Kidney (tissue), 14 donors: Measurements from ENCODE around the gene ARMCX1. TPM values are rescaled to one million over a fixed set of nuclear protein-coding genes. Genes with fewer than 3 reads are reported as not detected.

Experiments
- DNase-seq, 5 donors: peaks; one replicate each; pipeline ENCODE4 v3.0.0-alpha.2; 2013 to 2020
- FAIRE-seq: peaks from 2 replicates; lab custom pipeline; 2012; peaks lifted over from hg19 to GRCh38; lab: Jason Lieb, UNC
- H3K27ac ChIP-seq, 2 donors: one replicate each; pipeline ENCODE4 v1.7.0; 2013; ENCODE audit warnings: low read depth in 2 of 2, low read length in 2 of 2, inconsistent platforms in 1 of 2
- H3K27me3 ChIP-seq: one replicate; pipeline ENCODE4 v1.7.1; 2013; ENCODE audit warnings: low read length, inconsistent platforms; ENCODE audit not compliant: control insufficient read depth, insufficient read depth
- H3K36me3 ChIP-seq, 3 donors: one replicate each; pipeline versions ENCODE4 v1.7.0 to v1.7.1; 2013; ENCODE audit warnings: low read length in 3 of 3, control low read depth in 1 of 3, inconsistent platforms in 1 of 3; ENCODE audit not compliant: insufficient read depth in 3 of 3, control insufficient read depth in 2 of 3
- H3K4me1 ChIP-seq, 3 donors: one replicate each; pipeline versions ENCODE4 v1.7.0 to v1.7.1; 2013; ENCODE audit warnings: low read length in 3 of 3, inconsistent platforms in 1 of 3, low read depth in 1 of 3; ENCODE audit not compliant: control insufficient read depth in 2 of 3, insufficient read depth in 2 of 3
- H3K4me3 ChIP-seq, 3 donors: one replicate each; pipeline versions ENCODE4 v1.7.0 to v1.8.1; 2013; ENCODE audit warnings: low read length in 3 of 3, control low read depth in 1 of 3, inconsistent platforms in 1 of 3
- H3K9ac ChIP-seq, 3 donors: one replicate each; pipeline versions ENCODE4 v1.7.0 to v1.7.1; 2013; ENCODE audit warnings: low read length in 3 of 3, control low read depth in 1 of 3, inconsistent platforms in 1 of 3
- H3K9me3 ChIP-seq, 3 donors: one replicate each; pipeline versions ENCODE4 v1.7.0 to v1.7.1; 2013; ENCODE audit warnings: low read length in 3 of 3, control low read depth in 1 of 3, inconsistent platforms in 1 of 3; ENCODE audit not compliant: control insufficient read depth in 2 of 3, insufficient read depth in 1 of 3
- intact Hi-C: fragments of 100-400 bp; cut with DNase I; formaldehyde crosslinking; loops from one replicate; pipeline ENCODE4 v1.11.1; 2022
- polyA plus RNA-seq: library from polyadenylated mRNA; stranded (reverse); fragments of 350-450 nt; fragmentation: Illumina TruSeq; extraction: RNeasy Lipid Tissue Mini Kit (QIAGEN cat#74804); gene quantifications from one replicate; pipeline ENCODE4 v1.2.3, GENCODE V29; 2014; ENCODE audit warnings: low read depth, low replicate concordance; ENCODE audit not compliant: insufficient read depth
- total RNA-seq: library from RNA; stranded (reverse); fragmentation: NEBNext Ultra II Directional; extraction: Animal tissue kit (Norgen Biotek cat#: 25700); gene quantifications from one replicate; pipeline ENCODE4 v1.2.1, GENCODE V29; 2021
- TF ChIP-seq, protein P1 (sequence below): IDR thresholded peaks from 3 replicates; pipeline ENCODE4 v1.5.1; 2012; ENCODE audit warnings: mild to moderate bottlenecking, moderate library complexity, borderline replicate concordance; ENCODE audit not compliant: insufficient read depth; ENCODE audit errors: extremely low read depth
- donor health status: control.
- donor health status: control.
- donor health status: control.
- donor health status: control.
- donor health status: control.
- donor health status: DM: yes; HTN: yes; CAD: no.
- donor health status: Normal renal cell carcinoma (clear cell type).

The ARMCX1 gene
- total and polyA plus RNA-seq, 2 donors from 2014 or later: 15.6 to 20.3 TPM

- no peak for FAIRE-seq
- Histone ChIP-seq H3K4me1 (no peaks in the 10 kb centered on the region), H3K4me3 (peak overlapping the region; percentile 76 to 89 (median 77)), H3K9ac (peak overlapping the region; percentile 8 to 88 (median 74)), H3K9me3 (no peaks in the 10 kb centered on the region), H3K27ac (peak overlapping the region; percentile 81 to 89), H3K27me3 (no peaks in the 10 kb centered on the region), H3K36me3 (no peaks in the 10 kb centered on the region)
- TF ChIP-seq, protein P1, sequence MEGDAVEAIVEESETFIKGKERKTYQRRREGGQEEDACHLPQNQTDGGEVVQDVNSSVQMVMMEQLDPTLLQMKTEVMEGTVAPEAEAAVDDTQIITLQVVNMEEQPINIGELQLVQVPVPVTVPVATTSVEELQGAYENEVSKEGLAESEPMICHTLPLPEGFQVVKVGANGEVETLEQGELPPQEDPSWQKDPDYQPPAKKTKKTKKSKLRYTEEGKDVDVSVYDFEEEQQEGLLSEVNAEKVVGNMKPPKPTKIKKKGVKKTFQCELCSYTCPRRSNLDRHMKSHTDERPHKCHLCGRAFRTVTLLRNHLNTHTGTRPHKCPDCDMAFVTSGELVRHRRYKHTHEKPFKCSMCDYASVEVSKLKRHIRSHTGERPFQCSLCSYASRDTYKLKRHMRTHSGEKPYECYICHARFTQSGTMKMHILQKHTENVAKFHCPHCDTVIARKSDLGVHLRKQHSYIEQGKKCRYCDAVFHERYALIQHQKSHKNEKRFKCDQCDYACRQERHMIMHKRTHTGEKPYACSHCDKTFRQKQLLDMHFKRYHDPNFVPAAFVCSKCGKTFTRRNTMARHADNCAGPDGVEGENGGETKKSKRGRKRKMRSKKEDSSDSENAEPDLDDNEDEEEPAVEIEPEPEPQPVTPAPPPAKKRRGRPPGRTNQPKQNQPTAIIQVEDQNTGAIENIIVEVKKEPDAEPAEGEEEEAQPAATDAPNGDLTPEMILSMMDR: no peak
- DNase-seq: peak; percentile 68 to 87 (median 79)
- intact Hi-C loops: no loop called here
These were observed 518 bp downstream of the ARMCX1 start for GRCh38 chrX:101550751-101551379.

- Histone ChIP-seq H3K27me3 (no peaks in the 10 kb centered on the region), H3K27ac (no peak overlapping the region), H3K9me3 (no peaks in the 10 kb centered on the region), H3K4me3 (peak overlapping the region; percentile 59 to 89 (median 76)), H3K36me3 (no peaks in the 10 kb centered on the region), H3K9ac (peak overlapping the region in 2 of 3 donors; percentile 69 to 88), H3K4me1 (no peaks in the 10 kb centered on the region)
- intact Hi-C loops: no loop called here
- TF ChIP-seq, protein P1: no peak
- no peak for FAIRE-seq
- DNase-seq: no peak
These were observed 1.0 kb downstream of the ARMCX1 start for GRCh38 chrX:101551380-101551767.

DNA sequence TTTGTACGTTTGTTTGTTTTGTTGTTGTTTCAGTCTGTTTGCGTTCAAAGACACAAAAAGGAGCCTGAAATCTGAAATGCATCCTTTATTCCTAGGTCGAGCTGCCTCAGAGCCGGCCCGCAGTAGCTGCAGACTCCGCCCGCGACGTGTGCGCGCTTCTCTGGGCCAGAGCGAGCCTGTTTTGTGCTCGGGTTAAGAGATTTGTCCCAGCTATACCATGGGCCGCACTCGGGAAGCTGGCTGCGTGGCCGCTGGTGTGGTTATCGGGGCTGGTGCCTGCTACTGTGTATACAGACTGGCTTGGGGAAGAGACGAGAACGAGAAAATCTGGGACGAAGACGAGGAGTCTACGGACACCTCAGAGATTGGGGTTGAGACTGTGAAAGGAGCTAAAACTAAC, 2.4 kb downstream of the ARMCX1 start:
- intact Hi-C loops: no loop called here

More for the DNA sequence above, 2.4 kb downstream of the ARMCX1 start:
- H3K4me3 ChIP-seq: no peak overlapping the region
- FAIRE-seq (no peak), DNase-seq (no peak)
- H3K9me3 ChIP-seq: no peaks in the 10 kb centered on the region
- TF ChIP-seq, protein P1: no peak
- no peaks in the 10 kb centered on the region for H3K4me1 ChIP-seq
- no peaks in the 10 kb centered on the region for H3K36me3 ChIP-seq
- no peak overlapping the region for H3K27ac ChIP-seq
- H3K9ac ChIP-seq: no peak overlapping the region
- H3K27me3 ChIP-seq: no peaks in the 10 kb centered on the region
